ENCODE measurements around the gene VWC2L.

GRCh38 chr2:214591366-214591765, 180.5 kb downstream of the VWC2L start:
- no peak for TF ChIP-seq CTCF (IDR thresholded peaks at IDR 0.05)
- TF ChIP-seq EZH2 (IDR thresholded peaks at IDR 0.05; ENCODE audit: borderline replicate concordance, insufficient read depth, low read depth, low read length, poor library complexity, severe bottlenecking): no peak

All from B cell (primary cell).